GM21526 (cell line): ENCODE results near the gene CRAT.

ENCODE experiments used
- ATAC-seq: cut with Tn5 transposase; IDR thresholded peaks from one replicate; pipeline ENCODE4 v1.9.1; 2021; ENCODE audit warnings: moderate library complexity; ENCODE audit not compliant: unreplicated experiment, low FRiP score

CRAT gene

GRCh38 chr9:129110740-129111527 lies at the start of gene CRAT, which contains the start of gene PTPA:
Gene CRAT (minus strand): TSS chr9:129110793. CDS start chr9:129110509, 284 bp downstream.
Gene PTPA (plus strand): TSS chr9:129111415. CDS start chr9:129111601, 186 bp downstream.
- ATAC-seq, result peak; percentile 69

DNA sequence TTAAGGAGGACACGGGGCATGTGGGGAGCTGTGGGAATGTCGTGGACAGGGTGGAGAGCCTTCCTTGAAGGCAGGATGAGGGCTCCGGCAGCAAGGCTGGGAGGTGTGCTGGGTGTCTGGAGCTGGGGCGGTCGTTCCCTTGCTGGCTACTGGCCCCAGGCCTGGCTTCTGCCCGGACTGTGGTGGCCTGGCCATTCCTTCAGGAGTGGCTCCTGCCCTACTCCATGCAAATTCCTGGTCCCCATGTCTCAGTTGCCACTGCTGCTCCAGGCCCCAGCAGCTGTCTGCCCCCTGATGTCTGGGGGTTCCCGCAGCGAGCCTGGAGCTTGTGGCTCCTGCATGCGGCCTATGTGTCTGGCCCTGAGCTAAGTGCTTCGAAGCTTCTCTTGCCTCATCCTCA lies 45.6 kb upstream of the CRAT start:
- ATAC-seq, result no peak

DNA sequence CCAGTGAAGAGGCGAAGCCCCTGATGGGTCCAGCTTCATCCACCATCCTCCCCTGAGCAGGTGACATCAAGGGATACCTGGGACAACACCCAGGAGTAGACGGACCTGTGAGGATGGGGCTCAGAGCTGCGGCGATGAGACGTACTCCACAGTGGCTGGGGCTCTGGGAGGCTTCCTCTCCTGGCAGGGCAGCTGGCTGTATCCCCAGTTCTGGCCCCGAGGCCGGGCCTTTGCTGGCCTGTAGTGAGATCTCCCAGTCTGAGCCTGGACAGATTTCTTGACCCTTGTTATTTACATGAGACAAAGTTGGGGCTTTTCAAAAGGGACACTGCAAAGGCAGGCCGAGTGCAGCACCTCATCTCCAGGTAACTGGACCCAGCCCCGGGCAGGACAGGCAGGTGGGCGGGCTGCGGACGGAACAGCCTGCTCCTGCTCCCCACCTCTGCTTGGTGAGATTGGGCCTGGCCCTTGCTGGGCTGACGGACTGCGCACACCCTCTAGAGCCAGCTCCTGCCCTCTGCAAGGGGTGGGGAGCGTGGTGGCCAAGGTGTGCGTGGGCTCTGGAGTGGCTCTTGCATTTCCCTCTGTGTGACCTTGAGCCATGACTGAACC lies 44.4 kb upstream of the CRAT start:
- no peak for ATAC-seq

DNA sequence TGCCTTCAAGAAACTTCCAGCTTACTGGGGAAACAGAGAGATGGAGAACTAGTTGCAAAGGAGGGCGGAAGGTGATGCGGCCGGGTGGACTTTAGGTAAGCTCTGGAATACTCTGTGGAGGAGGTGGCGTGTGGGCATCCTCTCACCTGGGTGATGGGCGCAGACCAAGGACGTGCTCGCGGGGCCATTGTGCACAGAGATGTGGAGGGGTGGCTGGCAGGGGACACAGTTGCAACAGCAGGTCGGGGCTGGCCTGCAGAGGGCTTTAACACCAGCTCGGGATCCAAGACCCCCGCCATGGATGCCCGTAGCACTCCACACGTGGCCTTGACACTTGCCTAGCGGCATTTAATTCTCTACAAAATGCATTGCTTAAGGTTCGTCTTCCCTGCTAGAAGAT lies 40.9 kb upstream of the CRAT start:
- no peak for ATAC-seq

- ATAC-seq, result no peak
Observed at GRCh38 chr9:129150672-129151211, 40.1 kb upstream of the CRAT start.

GRCh38 chr9:129150122-129150521 lies 39.5 kb upstream of the CRAT start:
- no peak for ATAC-seq

- ATAC-seq, result no peak
Observed at GRCh38 chr9:129149442-129149841, 38.8 kb upstream of the CRAT start.

DNA sequence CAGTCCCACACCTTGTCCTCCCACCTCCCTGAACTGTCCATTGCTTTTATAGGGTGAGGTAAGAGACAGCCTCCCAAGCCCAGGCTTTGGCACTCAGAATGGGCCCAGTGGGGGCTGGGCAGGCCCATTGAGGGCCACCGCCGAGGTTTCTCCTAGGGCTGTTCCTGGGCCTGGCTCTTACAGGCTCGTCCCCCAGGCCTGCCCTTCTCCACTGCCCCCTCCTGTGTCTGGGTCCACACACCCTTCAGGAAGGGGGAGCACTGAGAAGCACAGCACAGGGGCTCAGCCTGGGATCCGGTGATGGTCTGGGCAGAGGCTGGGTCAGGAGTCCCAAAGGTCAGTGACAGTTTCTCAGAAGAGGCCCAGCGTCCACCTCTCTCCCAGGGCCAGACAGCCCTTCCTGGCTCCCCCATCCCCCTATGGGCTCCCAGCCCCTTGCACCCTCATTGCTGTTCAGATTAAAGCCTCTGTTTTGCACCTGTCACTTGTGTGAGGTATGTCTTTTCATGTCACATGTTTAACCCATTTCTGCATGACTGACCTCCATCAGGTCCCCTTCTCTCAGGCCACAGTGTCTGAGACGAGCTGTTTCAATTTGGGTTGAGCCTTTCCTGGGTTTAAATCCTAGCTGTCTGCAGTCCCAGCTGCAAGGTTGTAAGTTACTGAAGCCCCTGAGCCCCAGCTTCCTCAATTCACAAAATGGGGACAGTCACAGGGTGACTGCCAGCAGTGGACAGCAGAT lies 38.0 kb upstream of the CRAT start:
- no peak for ATAC-seq

GRCh38 chr9:129146441-129146941 lies 35.9 kb upstream of the CRAT start:
- no peak for ATAC-seq

- ATAC-seq, result no peak
Observed at GRCh38 chr9:129145841-129146292, 35.3 kb upstream of the CRAT start.

- ATAC-seq, result no peak
Observed at GRCh38 chr9:129145316-129145715, 34.7 kb upstream of the CRAT start.

GRCh38 chr9:129143031-129143927 lies 32.7 kb upstream of the CRAT start:
- ATAC-seq, result no peak

GRCh38 chr9:129142138-129142935 lies 31.7 kb upstream of the CRAT start:
- ATAC-seq, result no peak

- no peak for ATAC-seq
Observed at GRCh38 chr9:129141066-129142041, 30.8 kb upstream of the CRAT start.

DNA sequence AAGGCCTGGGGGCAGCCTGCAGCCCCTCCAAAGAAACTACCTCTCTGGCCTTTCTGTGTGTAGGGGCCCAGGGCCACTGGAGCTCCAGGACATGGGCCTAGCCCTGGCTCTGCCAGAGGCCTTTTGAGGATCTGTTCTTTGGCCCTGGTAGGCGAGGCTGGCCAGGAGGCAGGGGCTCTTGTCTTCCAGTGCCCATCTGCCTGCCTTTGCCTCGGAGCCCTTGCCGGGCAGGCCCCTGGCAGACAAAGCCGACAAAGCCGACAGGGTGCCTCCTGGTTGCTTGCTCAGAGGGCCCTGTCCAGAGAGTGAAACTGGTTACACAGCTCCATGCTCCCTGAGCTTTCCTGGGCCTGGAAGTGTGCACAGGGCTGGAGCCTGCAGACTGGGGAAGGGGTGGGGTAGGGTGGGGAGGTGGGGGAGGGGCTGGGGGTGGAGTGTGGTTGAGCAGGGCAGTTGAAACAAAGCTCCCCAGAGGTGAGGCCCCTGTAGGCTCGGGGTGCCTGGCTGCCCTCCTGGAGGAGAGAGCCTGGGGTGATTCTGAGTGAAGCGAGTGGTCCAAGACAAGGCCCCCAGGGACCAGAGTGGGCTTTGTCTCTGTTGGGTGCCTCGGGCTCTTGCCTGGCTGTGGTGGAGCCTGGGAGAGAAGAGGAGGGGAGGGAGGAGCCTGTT lies 29.9 kb upstream of the CRAT start:
- ATAC-seq, result peak; percentile 7

GRCh38 chr9:129139993-129140396 lies 29.4 kb upstream of the CRAT start:
- peak; percentile 48 for ATAC-seq

- peak; percentile 47 for ATAC-seq
Observed at GRCh38 chr9:129139233-129139992, 28.8 kb upstream of the CRAT start.
